ENCODE measurements around the gene MYH2.

The MYH2 gene

DNA sequence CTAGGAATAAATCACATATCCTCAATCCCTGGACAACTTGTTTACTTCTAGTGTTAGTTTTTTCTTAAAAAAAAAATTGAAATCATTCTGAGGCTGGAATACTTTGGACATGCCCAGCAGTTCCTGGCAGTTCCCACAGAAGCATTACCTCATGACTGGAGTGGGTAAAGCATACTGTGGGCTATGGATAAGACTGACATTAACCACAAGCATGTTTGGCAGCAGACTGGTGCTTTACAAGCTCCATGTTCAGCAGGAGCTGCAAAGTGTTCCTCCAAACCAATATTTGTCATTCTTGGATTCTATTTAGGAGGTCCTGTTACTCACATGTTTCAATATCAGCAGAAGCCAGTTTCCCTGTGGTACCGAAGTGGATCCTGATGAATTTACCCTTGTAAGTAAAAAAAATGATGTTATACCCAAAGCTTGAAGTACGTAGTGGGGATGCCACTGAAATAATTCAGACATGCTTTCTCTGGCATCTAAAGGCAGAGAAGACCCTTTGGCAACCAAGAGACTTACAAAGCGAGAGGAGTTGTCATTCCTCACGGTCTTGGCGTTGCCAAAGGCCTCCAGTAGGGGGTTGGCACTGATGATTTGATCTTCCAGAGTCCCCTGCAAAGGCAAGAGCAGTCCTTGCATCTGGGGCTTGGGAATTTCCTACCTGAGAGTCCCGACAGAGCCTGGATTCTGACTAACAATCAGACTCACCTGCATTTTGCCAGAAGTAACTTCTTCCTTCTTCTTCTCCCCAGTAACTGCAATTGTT is 36.0 kb downstream of the MYH2 start:
- DNase-seq = no peak

DNA sequence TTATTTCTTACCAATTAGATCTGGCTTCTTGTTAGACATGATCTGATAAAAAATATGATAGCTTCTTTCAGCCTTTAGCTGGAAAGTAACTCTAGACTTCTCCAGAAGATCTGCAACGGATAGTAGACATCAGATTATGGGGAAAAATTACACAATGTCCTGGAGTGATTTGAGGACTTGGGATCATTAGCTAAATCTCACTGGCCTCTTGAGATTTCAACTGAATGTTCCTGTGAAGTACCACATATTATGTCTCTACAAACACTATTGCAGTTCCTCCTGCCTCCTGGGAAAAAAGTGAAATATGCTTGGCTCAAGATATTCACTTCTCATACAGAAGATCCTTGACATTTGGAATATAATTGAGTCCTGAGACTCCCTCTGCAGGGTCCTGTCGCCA is 36.6 kb downstream of the MYH2 start:
- no peak for DNase-seq

DNA sequence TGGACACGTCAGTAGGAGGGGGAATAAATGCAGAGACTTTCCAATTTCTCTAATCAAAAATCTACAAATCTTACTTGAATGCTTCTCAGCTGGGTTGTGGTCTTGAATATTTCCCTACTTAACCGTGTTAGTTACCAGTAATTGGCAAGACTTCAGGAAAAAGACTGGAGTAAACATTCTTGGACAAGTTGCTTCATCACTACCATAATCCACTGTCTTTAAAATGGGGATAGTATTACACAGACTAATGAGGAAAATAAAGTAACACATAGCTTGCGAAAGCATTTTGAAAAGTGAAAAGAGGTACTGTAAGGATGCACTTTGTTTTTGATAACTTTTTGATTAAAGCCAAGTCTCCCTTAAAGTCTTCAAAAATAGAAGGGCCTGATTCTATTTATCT is 49.5 kb downstream of the MYH2 start:
- DNase-seq = no peak

DNA sequence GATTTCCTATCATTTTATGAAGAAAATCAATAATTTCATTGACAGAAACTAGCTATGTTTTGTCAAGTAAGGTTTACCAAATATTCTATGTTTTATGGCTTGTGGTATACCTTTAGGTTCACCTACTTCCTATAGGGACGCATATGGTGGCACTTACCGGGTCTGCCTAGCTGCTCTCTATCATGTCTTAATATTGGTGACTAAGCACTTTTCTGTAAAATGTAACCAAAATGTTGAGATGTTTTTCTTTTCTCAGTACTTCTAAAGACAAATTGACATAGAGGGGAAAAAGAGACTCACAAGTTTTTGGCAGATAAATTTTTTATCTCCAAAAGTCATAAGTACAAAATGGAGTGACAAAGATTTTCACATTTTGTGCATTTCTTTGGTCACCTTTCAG is 57.5 kb downstream of the MYH2 start:
- no peak for DNase-seq

DNA sequence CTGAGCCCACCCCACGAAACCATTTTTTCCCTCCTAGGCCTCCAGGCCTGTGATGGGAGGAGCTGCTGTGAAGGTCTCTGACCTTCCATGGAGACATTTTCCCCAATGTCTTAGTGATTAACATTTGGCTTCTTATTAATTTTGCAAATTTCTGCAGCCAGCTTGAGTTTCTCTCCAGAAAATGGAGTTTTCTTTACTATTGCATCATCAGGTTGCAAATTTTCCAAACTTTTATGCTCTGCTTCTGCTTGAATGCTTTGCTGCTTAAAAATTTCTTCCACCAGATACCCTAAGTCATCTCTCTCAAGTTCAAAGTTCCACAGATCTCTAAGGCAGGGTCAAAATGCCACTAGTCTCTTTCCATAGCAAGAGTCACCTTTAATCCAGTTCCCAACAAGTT is 67.2 kb downstream of the MYH2 start:
- DNase-seq = no peak

DNA sequence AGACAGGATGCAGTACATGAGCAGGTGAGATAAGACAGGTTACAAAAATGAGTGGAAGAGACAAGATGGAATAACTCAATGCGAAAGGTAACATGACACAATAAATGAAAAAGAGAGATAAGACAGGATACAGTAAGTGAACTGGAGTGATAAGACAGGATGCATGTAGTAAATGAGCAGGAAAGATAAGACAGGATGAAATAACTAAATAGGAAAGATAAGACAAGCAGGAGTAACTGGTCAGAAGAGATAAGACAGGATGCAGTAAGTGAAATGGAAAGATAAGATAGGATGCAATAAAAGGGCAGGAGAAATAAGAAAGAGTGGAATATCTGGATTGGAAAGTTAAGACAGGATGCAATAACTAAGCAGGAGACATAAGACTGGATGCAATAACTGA is 71.8 kb downstream of the MYH2 start:
- DNase-seq = no peak

DNA sequence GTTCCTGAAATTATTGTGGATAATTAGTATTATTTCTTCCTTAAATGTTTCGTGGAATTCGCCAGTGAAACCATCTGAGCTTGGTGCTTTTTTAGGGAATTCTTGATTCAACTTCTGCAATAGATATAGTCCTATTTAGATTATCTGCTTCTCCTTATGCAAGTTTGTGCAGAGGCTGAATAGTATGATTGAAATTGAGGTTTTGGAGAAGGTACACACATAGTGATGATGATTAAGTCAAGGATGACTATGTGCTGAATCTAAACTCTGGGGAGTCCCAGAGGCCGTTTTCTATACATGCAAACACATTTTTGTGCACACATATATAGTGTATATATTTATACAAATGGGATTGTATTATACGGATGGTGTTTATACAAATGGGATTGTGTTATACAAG is 74.9 kb downstream of the MYH2 start:
- no peak for DNase-seq

DNA sequence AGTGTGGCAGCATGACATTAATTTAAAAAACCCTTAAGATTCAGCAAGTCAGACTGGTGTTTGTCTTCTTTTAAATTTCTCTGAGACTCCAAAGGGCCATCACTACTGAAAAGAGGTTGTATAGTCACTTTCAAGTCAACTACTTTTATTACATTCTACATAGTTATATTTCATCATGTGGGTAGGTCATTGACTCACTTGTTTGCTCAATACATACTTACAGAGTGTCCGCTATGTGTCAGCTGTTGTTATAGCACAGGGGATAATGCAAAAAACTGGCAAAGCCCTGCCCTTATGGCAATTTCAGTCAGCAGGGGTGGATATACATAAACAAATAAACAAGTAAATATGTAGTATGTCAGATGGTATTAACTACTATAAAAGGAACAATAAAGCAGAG is 77.6 kb downstream of the MYH2 start:
- DNase-seq = no peak

All from NCI-H82 (cell line).